ENCODE measurements around the gene GPX7. TPM values are rescaled to one million over a fixed set of nuclear protein-coding genes. Genes with fewer than 3 reads are reported as not detected.

GPX7 gene
- total and polyA plus RNA-seq, 2 of the 4 experiments (the other 2 are of a cell fraction) = 3.4 to 3.8 TPM

DNA sequence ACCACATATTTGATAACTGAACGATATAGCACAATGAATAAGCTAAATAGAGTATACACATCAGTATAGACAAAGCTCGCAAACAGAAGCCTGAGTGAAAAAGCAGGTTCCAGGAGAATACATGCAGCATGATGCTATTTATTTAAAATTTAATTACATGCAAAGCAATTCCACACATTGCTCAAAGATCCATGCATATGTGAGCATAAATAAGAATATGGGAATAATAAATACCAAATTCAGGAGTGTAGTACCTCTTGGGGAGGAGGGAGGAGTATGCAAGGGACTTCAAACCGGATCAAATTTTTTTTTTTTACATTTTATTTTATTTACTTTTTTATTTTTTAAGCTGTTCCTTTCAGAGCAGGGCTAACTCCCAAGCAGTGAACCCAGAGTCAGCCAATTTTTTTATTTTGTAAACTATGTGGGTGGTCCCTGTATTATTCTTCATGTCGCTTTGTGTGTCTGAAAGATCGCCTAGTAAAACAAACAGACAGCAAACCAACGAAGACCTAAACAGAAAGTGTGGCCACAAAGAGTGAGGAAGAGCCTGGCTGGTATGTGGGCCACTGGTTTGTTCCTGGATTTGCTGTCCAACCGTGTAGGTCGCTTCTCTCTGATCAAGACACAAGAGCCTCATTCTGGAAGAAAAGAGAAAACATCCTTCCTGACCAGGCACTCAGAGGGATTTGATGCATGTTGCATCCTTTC lies 26.6 kb downstream of the GPX7 start:
- Histone ChIP-seq H3K9me1 (ENCODE audit: insufficient read depth, low read length) (0 out of 2 replicates have a peak, but pooled peaks cover 2% of the 10 kb centered on the region), H2BK20ac (ENCODE audit: low read depth, low read length) (no peak overlapping the region), H2AK9ac (replicated peaks; ENCODE audit: low read depth, low read length, poor library complexity) (no peak overlapping the region), H2BK120ac (ENCODE audit: low read depth, low read length) (no peak overlapping the region), H3K9me3 (ENCODE audit: control insufficient read depth, insufficient read depth, low read length) (peaks cover 2% of the 10 kb centered on the region; the same call in 1 of the 2 replicates), H3K79me1 (ENCODE audit: low read depth in 1 of 2, low read length in 2 of 2) (no peaks in the 10 kb centered on the region), H4K91ac (ENCODE audit: insufficient read depth, low read depth, low read length) (no peak overlapping the region), H4K8ac (ENCODE audit: low read depth in 2 of 2, low read length in 2 of 2) (no peak overlapping the region), H2BK15ac (ENCODE audit: low read depth, low read length) (no peak overlapping the region), H2AK5ac (ENCODE audit: low read depth, low read length) (no peak overlapping the region), H3K4me3 (ENCODE audit: insufficient read depth, low read depth, low read length) (no peak overlapping the region), H3K4ac (ENCODE audit: low read depth, low read length) (no peak overlapping the region), H3K14ac (replicated peaks; ENCODE audit: low read depth, low read length) (no peak overlapping the region), H3K23ac (ENCODE audit: low read depth, low read length) (no peak overlapping the region), H4K20me1 (ENCODE audit: insufficient read depth, low read length) (no peaks in the 10 kb centered on the region; the same call in 1 of the 2 replicates), H3K4me1 (ENCODE audit: control insufficient read depth, insufficient read depth, low read length) (peaks cover 5% of the 10 kb centered on the region), H3K36me3 (ENCODE audit: control insufficient read depth, insufficient read depth, low read length) (no peaks in the 10 kb centered on the region), H3K4me2 (ENCODE audit: low read depth, low read length) (peak overlapping the region; percentile 74), H2AFZ (replicated peaks; ENCODE audit: low read length, poor library complexity) (peak overlapping the region; percentile 39), H3K27me3 (ENCODE audit: control insufficient read depth, insufficient read depth, low read length) (peaks cover 38% of the 10 kb centered on the region), H3K18ac (ENCODE audit: low read depth, low read length) (no peak overlapping the region), H2BK5ac (ENCODE audit: low read depth, low read length, poor library complexity, severe bottlenecking) (no peak overlapping the region), H3K56ac (ENCODE audit: extremely low read depth, insufficient read depth, low read length) (no peak overlapping the region), H4K5ac (ENCODE audit: low read depth, low read length) (no peak overlapping the region), H3K27ac (ENCODE audit: insufficient read depth, low read length) (no peak overlapping the region), H3K9ac (ENCODE audit: low read depth, low read length) (no peak overlapping the region)
- intact Hi-C loops (cut with micrococcal nuclease) (loop anchor here (5.0 kb wide), 1 partner anchor 34 kb away; no protein-coding TSS in a partner anchor), dilution Hi-C loops (cut with HindIII; ENCODE audit: low sequenced_read_pairs, unreplicated experiment) (no loop called here), in situ Hi-C loops (cut with MboI; ENCODE audit: low sequenced_read_pairs) (no loop called here)
- WGBS, 2 experiments (ENCODE audit: extremely low coverage in 2 of 2, insufficient read length in 1 of 2) = 8% methylated on average over 2 of the region's 8 CpGs; no CpG with 5 or more reads in 1 of the 2 experiments
- ChIA-PET POLR2A (ENCODE audit: unreplicated experiment) (no interaction called here), CTCF (interaction anchor here (0.8 kb wide), 1 partner anchor 13 kb away, joined by 3 read pairs; no protein-coding TSS in a partner anchor)
- ATAC-seq (ENCODE audit: low read depth) (peak; percentile 30; the same call in 1 of the 2 replicates), DNase-seq (peak; percentile 11)
- no TSS peak for BruUV-seq (replicated peaks)
- TF ChIP-seq SMC3 (IDR thresholded peaks at IDR 0.05; ENCODE audit: low read depth, low read length) (no peak), CHD1 (IDR thresholded peaks at IDR 0.05; ENCODE audit: low read depth, low read length) (no peak), BHLHE40 (IDR thresholded peaks at IDR 0.05; ENCODE audit: low read depth, low read length) (no peak), MAFK (IDR thresholded peaks at IDR 0.05; ENCODE audit: low read depth, low read length) (no peak), MAZ (IDR thresholded peaks at IDR 0.05; ENCODE audit: borderline replicate concordance, low read depth, low read length) (no peak), RFX5 (IDR thresholded peaks at IDR 0.05; ENCODE audit: low read depth, low read length) (no peak)
- TF ChIP-seq, protein P1, sequence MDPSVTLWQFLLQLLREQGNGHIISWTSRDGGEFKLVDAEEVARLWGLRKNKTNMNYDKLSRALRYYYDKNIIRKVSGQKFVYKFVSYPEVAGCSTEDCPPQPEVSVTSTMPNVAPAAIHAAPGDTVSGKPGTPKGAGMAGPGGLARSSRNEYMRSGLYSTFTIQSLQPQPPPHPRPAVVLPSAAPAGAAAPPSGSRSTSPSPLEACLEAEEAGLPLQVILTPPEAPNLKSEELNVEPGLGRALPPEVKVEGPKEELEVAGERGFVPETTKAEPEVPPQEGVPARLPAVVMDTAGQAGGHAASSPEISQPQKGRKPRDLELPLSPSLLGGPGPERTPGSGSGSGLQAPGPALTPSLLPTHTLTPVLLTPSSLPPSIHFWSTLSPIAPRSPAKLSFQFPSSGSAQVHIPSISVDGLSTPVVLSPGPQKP (IDR thresholded peaks at IDR 0.05; ENCODE audit: borderline replicate concordance, low read depth, low read length) = no peak
- TF ChIP-seq, protein P2, sequence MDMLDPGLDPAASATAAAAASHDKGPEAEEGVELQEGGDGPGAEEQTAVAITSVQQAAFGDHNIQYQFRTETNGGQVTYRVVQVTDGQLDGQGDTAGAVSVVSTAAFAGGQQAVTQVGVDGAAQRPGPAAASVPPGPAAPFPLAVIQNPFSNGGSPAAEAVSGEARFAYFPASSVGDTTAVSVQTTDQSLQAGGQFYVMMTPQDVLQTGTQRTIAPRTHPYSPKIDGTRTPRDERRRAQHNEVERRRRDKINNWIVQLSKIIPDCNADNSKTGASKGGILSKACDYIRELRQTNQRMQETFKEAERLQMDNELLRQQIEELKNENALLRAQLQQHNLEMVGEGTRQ (IDR thresholded peaks at IDR 0.05; ENCODE audit: low read depth, low read length) = no peak
